HG03432 (cell line): ENCODE measurements around the gene MLANA.

Experiments
- ATAC-seq: cut with Tn5 transposase; IDR thresholded peaks from one replicate; pipeline ENCODE4 v1.9.1; 2021; ENCODE audit warnings: mild to moderate bottlenecking, moderate library complexity; ENCODE audit not compliant: unreplicated experiment

MLANA gene

DNA sequence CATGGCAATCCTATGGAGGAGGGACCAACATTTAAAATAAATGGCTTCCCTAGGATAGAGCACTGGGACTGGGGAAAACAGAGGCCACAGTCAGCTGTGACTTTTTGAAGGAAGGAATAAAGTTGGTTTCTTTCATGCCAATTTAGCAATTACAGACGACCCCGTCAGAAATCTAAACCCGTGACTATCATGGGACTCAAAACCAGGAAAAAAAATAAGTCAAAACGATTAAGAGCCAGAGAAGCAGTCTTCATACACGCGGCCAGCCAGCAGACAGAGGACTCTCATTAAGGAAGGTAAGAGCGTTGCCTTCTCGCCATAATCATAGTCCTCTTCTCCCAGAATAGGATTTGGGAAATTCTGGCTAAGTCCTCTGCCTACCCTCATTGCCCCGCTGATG lies at the start of gene MLANA:
MLANA (plus strand) TSS at position 249 of the 400 bp plus-strand sequence. CDS start 1,586 bp downstream, outside the sequence.
- no peak for ATAC-seq

GRCh38 chr9:5841771-5842573 lies 48.7 kb upstream of the MLANA start:
- ATAC-seq = no peak

DNA sequence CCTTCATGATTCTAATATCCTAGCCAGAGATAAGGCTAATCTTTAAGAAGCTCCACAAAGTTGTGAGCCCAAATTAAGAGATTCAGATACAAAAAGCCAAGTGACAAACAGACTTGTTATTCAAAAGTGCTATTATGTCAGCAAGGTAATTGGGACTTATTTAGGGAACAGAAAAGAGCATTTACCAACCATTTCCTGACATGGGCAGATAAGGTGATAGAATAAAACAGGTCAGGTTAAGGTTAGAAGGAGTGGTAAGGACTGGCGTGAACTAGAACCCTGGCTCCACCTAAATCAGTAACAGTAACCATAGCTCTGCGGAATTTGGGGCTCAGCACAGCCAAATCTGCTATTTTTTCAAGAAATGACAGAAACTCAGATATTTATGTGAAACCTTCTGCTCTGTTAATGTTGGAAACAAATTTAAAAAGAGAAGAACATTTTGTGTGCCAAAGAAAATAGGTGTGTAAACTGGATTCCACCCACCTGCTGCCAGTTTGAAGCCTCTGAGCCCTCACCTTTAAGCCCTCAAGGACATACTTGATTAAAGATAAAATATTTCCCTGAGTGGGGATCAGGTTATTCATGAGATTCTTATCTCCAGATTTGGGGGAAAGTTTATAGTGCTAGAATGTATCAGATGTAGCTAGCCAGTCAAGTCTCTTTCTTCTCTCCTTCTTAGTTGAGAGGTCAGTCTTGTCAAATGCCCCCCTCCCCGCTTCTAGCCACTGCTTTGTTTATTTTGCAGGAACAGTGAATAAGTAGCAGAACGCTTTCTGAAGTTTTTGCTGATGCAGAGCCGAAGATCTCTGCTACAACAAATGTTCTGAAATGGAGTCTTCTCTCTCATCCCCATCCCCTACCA lies 47.5 kb upstream of the MLANA start:
- ATAC-seq = no peak

DNA sequence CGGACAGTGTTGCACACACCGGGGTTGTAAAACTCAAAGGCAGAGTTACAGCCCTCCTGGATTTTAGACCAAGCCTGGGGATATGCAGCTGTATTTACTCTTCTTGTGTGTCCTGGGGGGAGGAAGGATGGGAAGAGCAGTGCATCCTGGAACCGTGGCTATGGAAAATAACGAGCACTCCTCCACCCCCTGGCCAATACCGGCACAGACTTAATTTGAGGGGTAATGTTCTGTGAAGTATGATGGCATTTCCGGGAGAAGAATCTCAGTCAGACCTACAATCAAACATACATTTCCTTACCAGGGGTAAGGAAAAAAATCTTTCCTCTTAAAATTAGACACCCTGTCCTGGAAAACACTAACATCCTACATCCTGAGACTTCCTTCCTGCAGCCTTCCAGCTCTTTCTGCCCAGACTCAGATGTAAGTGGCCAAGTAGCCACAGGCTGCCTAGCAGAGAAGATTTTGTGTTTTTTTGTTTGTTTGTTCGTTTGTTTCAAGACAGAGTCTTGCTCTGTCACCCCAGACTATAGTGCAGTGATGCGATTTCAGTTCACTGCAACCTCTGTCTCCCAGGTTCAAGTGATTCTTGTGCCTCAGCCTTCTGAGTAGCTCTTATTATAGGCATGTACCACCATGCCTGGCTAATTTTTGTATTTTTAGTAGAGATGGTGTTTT lies 46.8 kb upstream of the MLANA start:
- ATAC-seq = no peak

- ATAC-seq = no peak
Observed at GRCh38 chr9:5845157-5845531, 45.5 kb upstream of the MLANA start.

- ATAC-seq = no peak
Observed at GRCh38 chr9:5846096-5846495, 44.6 kb upstream of the MLANA start.

GRCh38 chr9:5846501-5846921 lies 44.2 kb upstream of the MLANA start:
- no peak for ATAC-seq

GRCh38 chr9:5848372-5848882 lies 42.3 kb upstream of the MLANA start:
- no peak for ATAC-seq

DNA sequence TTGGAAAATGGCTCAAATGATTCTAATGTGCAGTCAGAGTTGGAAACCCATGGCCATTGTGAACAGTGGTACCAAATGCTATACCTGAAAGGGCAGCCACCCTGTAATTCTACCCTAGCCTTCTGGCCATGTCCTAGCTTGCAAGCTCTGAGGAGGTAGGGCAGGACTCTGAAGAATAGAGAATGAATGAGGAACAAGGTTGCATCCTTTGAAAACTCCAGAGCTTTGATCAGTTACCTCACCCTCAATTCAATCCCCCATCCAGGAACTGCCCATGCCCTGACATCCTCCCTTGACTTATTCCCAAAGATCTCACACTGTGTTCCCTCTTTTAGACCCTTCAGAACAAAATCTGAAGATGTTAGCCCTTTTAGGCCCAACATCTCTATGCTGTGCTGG lies 40.0 kb upstream of the MLANA start:
- ATAC-seq = no peak

DNA sequence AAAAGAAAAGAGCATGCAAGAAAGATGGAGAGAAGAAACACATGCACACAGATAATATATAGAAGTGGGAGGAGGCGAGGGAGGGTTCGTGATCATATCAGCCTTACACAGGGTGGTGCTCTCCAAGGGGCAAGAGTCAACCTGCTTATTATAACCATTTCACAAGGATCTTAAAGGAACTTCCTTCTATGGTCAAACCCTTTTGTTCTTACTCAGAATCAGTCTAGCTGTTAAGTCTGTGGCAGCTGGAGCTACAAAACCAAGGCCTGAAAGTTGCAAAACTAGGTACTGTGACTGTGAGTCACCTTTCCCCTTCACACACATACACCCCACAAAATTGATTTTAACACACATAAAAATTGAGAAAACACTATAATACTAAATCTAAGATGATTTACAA lies 39.2 kb upstream of the MLANA start:
- ATAC-seq = peak; percentile 93

- ATAC-seq = no peak
Observed at GRCh38 chr9:5852987-5853386, 37.7 kb upstream of the MLANA start.

- no peak for ATAC-seq
Observed at GRCh38 chr9:5853617-5854016, 37.1 kb upstream of the MLANA start.

DNA sequence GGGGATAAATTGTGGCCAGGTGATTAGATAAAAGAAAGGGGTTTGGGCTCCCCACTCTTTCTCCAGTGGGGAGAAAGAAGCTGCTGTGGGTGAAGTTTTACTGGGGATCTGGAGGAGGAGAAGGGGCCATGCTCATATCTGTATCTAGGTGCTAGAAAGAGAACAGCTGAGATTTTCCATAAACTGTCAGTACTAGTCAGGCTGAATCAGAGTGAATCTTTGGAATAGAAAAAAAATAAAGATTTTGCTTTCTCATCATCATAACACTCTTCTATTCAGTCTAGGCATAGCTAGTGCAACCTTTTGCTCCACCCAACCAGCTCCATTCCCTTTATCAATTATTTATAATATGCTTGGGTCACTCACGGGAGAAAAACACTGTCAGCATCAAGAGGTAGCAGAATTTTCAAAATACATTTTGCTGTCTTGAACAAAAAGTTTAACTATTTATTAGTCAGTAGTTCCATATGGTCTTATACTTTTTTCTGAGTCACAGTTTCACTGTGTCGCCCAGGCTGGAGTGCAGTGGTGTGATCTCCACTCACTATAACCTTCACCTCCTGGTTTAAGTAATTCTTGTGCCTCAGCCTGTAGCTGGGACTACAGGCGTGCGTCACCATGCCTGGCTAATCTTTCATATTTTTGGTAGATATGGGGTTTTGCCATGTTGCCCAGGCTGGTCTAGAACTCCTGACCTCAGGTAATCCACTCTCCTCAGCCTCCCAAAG lies 36.5 kb upstream of the MLANA start:
- no peak for ATAC-seq

GRCh38 chr9:5857928-5858327 lies 32.8 kb upstream of the MLANA start:
- ATAC-seq = no peak

- no peak for ATAC-seq
Observed at GRCh38 chr9:5858833-5859232, 31.9 kb upstream of the MLANA start.

DNA sequence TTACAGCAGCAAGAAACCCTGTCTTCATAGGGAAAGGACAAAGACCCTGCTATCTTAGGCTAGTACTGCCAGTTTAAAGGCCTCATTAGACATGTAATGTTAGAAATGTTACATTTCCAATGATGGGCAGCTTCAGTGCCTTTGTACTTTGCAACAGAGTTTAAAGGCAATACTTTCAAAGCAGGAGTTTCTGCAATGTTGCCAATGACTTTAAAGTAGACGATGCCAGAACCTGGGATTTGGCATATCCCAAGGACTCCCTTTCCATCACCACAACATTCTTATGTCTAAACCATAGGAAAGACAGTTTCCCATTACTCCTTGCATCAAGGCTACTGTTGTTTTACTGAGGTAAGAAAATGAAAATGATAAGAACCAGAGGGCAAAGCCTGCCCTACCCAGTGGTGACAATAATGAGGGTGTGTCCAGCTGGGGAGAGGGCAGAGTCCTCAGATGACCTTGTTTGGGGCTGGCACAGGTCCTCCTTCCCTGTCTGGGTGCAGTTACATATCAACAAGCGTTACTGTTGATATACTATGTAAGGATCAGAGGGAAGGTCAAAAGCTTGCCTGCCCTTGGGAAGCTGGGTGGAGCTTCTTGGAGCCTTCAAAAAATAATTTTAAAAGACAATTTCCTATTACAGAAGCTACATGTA lies 27.5 kb upstream of the MLANA start:
- ATAC-seq = no peak

DNA sequence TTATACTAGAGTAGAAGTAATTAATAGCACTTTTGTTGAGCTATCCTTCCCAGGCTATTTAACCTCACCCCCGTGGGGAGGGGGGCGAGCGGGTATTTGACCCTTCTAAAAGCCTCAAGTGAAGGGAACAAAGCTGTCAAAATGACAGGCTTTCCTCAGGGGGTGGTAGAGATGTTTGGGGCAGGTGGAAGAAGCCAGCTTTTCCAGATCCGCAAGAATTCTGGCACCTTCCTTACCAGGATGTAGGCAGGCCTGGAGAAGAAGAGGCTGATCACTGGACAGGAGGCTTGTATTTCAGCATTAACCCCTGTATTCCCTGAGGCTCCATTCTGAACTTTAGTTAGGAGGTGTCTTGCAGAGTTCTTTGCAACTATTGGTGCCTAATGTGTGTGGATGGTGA lies 26.2 kb upstream of the MLANA start:
- ATAC-seq = no peak

DNA sequence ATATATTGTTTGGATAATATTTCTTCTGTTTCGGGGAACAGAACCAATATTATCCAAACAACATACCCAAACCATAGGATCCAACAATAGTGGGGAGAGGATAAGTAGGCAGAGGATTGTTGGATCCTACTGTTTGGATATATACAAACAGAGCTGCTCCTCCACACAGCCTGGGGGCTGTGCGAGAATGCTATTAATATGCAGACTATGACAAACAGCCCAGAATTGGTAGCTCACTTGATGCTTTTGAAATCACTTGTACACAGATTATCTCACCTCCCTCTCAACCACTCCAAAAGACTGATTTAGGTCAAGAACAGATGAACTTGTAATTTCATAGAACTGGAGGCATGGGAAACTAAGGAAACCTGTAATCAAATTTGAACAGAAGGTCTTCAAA lies 24.4 kb upstream of the MLANA start:
- no peak for ATAC-seq

DNA sequence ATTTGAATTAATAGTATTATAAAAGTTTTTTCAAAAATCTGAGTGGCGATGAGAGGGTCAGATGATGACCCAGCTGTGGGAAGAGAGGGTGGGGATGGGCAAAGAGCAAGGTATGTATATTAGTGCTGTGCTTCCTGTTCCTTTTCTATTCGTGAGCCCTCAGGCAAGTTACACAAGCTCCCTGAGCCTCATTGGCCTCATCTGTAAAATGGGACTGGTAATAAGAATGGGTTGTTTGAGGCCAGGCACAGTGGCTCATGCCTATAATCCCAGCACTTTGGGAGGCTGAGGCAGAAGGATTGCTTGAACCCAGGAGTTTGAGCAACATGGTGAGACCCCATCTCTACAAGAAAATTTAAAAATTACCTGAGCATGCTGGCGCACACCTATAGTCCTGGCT lies 24.0 kb upstream of the MLANA start:
- no peak for ATAC-seq

GRCh38 chr9:5868235-5868634 lies 22.5 kb upstream of the MLANA start:
- ATAC-seq = no peak
